HG02623 (cell line): Measurements from ENCODE around the gene EXOC3.

Experiments
- ATAC-seq: cut with Tn5 transposase; IDR thresholded peaks from one replicate; pipeline ENCODE4 v1.9.1; 2021; ENCODE audit warnings: moderate library complexity; ENCODE audit not compliant: unreplicated experiment

Gene EXOC3

DNA sequence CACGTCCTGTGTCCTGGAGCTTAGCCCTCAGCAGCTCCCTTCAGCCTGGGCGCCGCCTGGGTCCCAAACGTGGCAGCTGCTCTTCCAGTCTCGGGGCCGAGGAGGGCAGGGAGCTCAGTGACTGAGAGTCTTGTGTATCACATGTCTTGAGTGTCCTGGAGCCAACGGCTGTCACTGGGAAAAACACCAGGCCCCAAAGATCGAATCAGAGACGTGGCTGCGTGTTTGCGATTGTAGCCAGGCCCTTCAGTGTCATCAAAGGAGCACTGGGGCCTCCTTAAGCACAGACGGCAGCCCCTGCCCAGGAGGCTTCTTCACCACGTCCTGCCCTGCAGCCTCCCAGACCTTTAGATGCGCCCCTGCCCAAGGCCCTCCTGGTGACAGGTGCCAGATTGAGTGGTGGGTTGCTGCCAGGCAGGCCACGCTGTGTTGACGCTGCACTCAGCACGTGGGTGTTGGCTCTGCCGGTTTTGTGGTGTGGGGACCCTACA lies 5.7 kb upstream of the EXOC3 start:
- no peak for ATAC-seq

DNA sequence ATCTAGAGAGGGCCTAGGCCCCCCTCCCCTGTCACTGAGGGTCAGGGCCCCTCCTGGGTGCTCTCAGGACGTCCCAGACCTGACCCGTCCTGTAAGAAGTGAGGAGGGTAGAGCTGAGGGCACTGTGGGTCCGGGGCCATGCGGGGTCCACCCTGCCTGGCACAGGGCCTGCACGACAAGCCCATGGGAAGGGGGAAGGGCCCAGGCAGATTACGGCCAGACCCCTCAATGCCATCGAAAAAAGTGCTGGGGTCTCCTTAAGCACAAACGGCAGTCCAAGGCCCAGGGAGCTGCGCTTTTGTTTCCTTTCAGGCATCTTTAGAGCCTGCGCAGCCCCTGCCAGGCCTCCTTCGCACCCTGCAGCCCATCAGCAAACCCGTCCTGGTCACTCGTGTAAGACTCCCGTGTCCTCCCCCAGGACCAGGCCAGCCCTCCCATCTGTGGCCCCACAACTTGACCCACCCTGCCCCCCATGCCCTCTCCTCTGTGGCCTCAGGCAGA lies 4.4 kb upstream of the EXOC3 start:
- ATAC-seq: no peak

DNA sequence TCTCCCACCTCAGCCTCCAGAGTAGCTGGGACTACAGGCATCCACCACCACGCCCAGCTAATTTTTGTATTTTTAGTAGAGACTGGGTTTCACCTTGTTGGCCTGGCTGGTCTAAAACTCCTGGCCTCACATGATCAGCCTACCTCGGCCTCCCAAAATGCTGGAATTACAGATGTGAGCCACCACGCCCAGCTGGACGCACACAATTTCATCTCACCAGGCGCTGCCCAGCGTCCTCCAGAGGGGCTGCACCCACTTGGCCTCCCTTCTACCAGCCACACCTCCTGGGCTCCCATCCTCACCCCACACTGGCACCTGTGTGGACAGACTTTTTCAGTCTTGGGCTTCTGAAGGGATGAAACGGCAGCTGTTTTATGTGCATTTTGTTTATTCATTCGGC lies 3.8 kb upstream of the EXOC3 start:
- ATAC-seq: no peak

DNA sequence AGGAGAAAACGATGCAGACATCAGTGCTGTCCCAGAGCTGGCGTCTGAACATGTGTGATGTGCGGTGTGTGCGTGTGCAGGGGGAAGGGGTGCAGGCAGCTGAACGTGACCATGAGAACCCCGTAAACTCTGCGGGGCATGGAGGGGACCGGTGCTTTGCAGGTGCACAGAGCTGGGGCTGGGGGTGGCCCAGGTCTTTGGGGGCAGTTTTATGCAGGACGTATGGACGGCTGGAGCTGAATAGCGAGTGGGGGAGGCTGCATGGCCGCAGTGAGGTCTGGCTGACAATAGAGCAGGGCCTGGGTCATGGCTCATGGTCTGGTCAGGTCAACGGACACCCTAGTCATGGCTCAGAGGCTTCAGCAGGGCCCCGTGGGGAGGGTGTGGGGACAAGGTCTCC lies 3.3 kb upstream of the EXOC3 start:
- no peak for ATAC-seq

DNA sequence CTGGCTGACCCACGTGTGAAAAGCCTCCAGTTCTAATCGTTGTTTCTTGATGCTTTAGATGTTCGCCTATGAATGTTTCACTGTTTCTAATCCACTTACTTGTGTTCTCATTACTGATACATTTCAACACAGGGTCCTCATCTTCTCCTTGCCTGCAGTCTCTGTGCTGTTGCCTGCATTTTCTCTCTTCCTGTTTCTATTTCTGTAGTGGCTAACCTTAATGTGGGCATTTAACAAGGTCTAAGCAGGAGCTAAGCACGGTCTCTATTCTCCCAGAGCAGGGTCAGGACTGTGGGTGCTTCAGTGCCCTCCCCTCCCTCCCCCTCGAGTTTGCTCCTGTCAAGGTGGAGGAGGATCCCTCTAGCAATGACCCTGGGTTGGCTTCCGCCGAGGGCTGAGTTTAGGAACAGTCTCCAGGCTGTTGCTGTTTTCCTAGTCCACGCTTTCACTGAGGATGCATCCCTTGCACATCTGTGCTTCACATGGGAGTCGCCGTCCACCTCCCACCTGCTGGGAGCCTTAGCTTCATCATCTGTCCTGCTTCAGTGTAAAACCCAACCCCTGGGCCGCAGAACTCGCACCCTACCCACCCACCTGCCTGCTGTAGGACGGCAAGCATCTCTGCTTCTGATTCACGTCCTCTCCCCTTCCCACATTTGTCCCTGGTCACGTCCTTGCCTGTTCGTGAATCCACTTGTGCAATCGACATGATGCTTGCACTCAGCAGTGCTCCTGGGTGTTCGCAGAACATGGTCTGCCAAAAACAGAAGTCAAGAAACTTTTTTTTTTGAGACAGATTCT lies 2.4 kb upstream of the EXOC3 start:
- no peak for ATAC-seq

DNA sequence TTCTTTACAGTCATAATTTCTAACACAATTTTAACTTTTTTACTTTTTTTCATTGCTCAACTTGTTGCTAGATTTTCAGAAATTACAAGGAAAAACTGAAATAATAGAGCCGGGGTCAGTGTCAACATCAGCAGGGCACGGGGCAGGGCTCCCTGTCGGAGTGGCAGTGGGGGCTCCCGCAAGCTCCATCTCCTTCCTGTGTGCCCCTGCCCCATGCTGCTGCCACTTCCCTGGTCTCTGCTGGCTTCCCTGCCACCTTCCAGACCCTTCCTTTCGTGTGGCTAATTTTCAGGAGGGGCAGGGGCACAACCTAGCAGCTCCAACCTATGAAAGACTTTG lies 1.0 kb upstream of the EXOC3 start:
- no peak for ATAC-seq

DNA sequence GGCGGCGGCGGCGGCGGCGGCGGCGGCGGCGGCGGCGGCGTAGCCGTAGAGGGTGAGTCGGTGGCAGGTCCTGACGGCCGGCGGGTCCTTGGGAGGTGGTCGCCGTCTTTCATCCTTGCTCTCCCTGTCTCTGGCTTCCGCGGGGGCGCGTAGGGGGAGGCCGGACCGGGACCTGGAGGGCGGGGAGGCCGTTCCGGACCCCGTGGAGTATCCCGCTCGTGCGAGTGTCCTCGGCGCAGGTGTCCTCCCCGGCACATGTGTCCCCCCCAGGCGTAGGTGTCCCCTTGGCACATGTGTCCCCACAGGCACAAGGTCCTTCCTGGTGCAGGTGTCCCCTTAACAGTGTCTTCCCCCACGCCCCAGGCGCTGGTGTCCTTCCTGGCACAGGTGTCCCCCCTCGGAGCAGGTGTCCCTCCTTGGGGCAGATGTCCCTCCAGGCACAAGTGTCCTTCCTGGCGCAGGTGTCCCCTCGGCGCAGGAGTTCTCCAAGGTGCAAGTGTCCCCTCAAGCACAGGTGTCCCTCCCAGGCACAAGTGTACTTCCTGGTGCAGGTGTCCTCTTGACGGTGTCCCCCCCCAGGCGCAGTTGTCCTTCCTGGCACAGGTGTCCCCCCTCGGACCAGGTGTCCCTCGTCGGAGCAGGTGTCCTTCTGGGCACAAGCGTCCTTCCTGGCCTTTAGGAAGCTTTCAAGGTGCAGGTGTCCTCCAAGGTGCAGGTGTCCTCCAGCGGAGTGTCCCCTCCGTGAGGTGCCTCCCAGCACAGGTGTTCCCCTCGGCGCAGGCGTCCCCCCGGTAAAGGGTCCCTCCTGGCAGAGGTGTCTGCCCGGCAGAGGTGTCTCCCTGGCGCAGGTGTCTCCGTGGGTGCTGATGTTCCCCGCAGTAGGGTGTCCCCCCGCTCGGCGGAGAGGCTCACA lies 519 bp downstream of the EXOC3 start:
- peak; percentile 20 for ATAC-seq

DNA sequence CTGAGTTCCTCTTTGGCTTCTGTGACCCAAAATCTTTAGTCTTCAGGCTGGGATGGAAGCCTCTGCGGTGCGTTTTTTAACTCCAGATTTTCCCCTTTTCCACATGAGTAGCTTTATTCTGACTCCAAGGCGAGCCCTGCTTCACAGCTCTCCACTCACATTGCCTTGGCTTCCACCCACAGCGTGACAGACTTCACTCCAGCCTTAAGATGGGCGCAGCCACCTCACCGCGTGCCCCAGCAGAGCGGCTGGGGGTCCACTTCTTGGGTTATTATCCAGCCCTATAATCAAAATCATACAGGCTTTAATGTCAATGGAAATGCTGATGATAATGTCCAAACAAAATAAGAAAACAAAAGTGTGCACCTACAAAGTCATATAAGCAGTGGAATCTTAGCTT lies 1.2 kb downstream of the EXOC3 start:
- no peak for ATAC-seq

DNA sequence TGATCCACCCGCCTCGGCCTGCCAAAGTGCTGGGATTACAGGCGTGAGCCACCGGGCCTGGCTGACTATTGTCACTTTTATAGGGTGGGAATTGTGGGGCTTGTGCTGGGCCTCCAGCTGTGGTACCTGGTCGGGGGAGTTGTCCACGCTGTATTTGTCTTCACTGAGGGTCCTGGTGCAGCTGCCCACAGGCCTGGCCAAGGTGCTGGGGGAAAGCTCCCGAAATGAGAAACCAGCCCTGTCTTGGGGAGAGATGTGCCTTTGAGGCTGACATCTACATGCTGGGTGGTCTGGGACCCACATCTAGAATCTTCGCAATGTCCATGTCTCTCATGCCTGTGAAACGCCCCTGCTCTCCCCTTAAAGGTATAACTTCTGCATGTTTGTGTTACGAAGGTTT lies 2.6 kb downstream of the EXOC3 start:
- ATAC-seq: no peak

DNA sequence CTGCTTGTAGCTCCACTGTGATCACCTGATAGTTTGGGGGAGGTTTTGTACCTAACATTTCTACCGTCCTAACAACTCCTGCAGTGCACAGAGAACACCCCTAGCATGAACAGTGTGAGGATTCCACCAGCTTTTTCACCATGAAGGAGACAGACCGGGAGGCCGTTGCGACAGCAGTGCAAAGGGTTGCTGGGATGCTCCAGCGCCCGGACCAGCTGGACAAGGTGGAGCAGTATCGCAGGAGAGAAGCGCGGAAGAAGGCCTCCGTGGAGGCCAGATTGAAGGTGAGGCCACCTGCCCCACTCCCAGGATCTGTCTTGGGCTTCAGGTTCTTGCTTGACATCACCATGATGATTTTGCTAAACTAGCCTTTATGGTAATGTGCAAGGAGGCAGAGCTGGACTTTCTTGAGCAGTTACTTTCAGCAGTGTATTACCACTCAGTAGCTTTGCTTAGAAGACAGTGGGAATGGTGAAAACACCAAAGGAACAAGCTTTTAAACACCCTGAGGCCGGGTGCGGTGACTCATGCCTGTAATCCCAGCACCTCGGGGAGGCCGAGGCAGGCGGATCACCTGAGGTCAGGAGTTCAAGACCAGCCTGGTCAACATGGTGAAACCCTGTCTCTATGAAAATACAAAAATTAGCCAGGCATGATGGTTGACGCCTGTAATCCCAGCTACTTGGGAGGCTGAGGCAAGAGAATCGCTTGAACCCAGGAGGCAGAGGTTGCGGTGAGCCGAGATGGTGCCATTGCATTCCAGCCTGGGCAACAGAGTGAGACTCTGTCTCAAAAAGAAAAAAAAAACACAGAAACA lies 3.3 kb downstream of the EXOC3 start:
- no peak for ATAC-seq

DNA sequence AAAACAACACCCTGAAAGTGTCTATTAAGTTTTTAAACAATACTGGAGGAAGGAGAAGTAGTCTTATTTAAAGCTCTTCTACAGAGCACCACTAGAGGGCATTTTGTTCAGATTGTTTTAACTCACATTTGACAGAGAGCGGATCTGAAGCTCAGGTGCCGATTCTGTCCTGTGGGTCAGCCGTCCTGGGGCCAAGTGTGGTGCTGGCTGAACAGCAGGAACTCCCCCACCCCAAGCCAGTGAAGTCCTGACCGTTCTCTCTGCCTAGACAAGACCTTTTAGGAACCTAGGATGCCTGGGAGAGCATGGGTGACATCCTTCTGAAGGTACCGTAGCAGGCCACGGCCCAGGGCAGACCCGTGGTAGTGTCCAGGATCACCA lies 3.9 kb downstream of the EXOC3 start:
- ATAC-seq: no peak

DNA sequence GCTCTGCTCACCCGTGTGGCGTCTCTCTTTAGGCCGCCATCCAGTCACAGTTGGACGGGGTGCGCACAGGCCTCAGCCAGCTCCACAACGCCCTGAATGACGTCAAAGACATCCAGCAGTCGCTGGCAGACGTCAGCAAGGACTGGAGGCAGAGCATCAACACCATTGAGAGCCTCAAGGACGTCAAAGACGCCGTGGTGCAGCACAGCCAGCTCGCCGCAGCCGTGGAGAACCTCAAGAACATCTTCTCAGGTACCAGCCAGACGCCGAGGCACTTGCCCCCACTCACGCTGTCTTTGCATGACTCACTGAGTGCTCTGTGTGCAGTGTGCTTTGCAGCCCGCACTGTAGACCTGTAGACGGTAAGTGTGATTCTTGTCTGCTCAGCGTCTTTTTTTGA lies 4.5 kb downstream of the EXOC3 start:
- no peak for ATAC-seq

DNA sequence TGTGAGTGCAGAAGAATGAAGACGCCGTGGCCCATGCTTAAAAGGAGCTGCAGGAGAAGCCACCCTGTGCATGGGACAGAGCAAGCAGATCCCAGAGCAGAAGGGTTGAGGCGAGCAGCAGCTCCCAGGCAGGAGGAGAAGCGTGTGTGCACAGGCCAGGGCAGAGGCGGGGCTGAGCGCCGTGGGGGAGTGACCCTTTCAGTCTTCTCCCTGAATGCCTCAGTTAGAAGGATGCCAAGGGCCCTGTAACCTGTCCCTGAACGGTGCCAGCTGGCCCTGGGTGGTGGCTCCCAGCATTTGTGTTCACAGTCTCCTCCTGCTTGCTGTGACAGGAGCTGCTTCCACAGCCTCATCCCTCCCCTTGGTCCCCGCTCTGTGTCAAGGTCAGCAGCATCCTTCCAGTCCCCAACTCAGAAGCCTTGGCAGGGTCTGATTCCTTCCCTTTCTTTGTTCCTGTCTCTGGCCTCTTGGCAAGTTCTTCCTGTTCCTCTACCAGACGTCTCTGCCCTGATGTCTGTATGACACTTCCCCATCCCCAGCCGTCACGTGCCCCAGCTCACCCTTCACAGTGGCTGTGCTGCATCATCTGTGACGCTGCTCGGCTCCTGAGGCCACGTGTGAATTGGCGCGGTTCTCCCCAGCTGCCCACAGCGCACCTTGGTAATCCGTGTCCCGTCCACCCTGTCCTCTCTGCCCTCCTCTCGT lies 5.2 kb downstream of the EXOC3 start:
- ATAC-seq: no peak

DNA sequence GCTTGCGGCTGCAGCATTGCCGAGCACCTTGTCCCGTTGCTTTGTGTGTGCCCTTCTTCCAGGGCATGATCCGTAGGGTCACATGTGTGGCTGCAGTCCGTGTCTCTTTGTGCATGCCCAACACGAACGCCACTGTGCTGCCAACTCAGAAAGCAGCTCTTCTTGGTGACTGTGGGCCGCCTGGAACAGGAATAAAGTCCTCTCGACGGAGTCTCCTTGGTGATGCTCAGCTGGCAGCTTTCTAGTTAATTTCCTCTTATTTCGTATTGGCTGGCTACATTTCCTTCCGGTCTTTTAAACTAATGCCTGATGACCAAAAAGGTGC lies 5.8 kb downstream of the EXOC3 start:
- ATAC-seq: no peak

DNA sequence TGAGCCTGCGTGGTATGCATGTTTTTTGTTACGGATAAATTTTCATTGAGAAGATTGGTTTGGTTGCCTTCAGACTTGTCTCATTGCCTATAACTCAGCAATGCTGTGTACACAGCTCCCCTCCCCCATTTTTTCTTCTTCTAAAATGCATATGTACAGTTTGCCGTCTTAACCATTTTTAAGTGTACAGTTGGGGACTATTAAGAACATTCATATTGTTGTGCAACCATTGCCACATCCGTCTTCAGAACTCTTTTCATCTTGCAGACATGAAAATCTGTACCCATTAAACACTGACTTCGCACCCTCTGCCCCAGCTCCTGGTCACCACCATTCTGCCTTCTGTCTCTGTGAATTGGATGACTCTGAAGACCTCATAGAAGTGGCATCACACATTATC lies 6.2 kb downstream of the EXOC3 start:
- no peak for ATAC-seq

DNA sequence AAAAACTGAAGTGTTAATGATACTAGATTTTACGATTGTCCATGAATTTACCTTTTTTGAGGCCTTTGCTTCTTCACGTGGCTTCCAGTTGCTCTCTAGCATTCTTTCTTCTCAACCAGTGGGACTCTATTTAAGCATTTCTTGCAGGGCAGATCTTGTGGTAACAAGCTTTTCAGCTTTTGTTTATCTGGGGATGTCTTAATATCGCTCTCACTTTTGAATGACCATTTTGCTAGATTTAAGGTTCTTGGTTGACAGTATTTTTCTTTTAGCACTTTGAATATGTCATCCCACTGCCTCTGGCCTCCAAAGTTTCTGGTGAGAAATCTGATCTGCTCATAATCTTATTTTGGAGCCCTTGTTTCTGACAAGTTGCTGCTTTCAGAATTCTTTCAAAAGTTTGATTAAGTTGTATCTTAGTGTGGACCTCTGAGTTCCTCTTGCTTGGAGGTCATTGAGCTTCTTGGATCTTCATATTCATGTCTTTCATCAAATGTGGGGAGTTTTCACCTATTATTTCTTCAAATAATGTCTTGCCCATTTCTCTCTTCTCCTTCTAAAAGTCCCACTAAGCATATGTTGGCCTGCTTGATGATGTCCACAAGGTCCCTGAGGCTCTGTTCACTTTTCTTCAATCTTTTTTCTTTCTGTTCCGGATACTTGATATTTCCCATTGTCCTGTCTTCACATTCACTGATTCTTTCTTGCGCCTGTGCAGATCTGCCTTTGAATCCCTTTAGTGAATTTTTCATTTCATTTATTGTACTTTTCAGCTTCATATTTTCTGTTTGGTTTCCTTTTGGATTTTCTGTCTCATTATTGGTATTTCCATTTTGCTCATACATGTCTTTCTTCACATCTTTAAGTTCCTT lies 8.8 kb downstream of the EXOC3 start:
- no peak for ATAC-seq

DNA sequence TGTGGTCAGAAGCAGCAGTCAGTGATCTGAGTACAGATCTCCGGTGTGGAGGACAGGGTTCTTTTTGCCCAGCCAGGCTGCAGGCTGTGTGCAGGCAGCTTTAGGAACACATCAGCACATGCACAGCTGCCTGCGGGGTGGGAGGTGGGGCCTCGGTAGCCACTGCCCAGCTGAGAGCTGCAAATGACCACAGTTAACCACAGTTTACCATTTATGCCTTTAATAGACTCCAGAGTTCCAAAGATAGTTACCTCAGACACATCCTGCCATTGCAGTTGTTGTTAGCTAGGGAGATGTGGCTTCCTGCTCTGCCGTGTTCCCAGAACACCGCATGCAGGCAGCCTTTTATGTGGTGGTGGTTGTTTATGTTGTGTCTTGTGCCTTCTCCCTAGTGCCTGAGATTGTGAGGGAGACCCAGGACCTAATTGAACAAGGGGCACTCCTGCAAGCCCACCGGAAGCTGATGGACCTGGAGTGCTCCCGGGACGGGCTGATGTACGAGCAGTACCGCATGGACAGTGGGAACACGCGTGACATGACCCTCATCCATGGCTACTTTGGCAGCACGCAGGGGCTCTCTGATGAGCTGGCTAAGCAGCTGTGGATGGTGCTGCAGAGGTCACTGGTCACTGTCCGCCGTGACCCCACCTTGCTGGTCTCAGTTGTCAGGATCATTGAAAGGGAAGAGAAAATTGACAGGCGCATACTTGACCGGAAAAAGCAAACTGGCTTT lies 10.2 kb downstream of the EXOC3 start:
- no peak for ATAC-seq

DNA sequence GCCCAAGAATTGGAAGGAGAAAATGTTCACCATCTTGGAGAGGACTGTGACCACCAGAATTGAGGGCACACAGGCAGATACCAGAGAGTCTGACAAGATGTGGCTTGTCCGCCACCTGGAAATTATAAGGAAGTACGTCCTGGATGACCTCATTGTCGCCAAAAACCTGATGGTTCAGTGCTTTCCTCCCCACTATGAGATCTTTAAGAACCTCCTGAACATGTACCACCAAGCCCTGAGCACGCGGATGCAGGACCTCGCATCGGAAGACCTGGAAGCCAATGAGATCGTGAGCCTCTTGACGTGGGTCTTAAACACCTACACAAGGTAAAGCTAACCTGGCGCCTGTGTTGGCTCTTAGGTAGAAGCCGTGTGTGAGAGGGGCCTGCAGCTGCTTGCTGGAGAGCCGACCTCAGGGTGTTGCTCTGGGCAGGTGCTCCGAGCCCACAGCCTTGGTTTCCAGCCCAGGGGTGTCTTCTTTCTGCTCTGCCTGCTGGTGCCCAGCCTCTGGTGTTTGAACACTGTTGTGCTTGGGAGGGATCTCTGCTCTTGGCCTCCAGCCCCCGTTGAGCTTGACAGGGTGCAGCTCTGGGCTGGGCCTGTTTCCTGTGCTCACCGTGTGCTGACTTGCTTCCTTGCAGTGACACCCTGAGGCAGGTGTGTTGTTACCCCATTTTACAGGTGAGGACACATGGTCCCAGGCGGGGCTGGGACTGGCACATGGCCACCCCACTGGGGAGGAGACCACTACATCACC lies 10.9 kb downstream of the EXOC3 start:
- no peak for ATAC-seq
